ENCODE results near the gene GHRH.

GHRH gene

GRCh38 chr20:37233548-37234253 is 27.9 kb downstream of the GHRH start:
- H3K4me3 ChIP-seq (ENCODE audit: low read depth, low read length): no peak overlapping the region
- DNase-seq (ENCODE audit: low read depth): no peak
- TF ChIP-seq MAX (IDR thresholded peaks at IDR 0.05; ENCODE audit: low read depth, low read length): no peak
- no peak for TF ChIP-seq CTCF (IDR thresholded peaks at IDR 0.05; ENCODE audit: low read depth, low read length)

GRCh38 chr20:37231947-37232630 is 29.5 kb downstream of the GHRH start:
- DNase-seq (ENCODE audit: low read depth): no peak
- no peak for TF ChIP-seq MYC (IDR thresholded peaks at IDR 0.05; ENCODE audit: low read depth, low read length)
- TF ChIP-seq MAX (IDR thresholded peaks at IDR 0.05; ENCODE audit: low read depth, low read length): no peak
- no peak for TF ChIP-seq CTCF (IDR thresholded peaks at IDR 0.05; ENCODE audit: low read depth, low read length)
- TF ChIP-seq POLR2A (IDR thresholded peaks at IDR 0.05; ENCODE audit: extremely low read depth, insufficient read length): no peak

GRCh38 chr20:37230200-37230599 is 31.4 kb downstream of the GHRH start:
- no peak for DNase-seq (ENCODE audit: low read depth)
- no peak for TF ChIP-seq MAX (IDR thresholded peaks at IDR 0.05; ENCODE audit: low read depth, low read length)
- no peak for TF ChIP-seq POLR2A (IDR thresholded peaks at IDR 0.05; ENCODE audit: extremely low read depth, insufficient read length)
- TF ChIP-seq CTCF (IDR thresholded peaks at IDR 0.05; ENCODE audit: low read depth, low read length): no peak
- no peak overlapping the region for H3K4me3 ChIP-seq (ENCODE audit: low read depth, low read length)

More at GRCh38 chr20:37231947-37232630, 29.5 kb downstream of the GHRH start:
- H3K4me3 ChIP-seq (ENCODE audit: low read depth, low read length): no peak overlapping the region

GRCh38 chr20:37229357-37229756 is 32.3 kb downstream of the GHRH start:
- no peak overlapping the region for H3K4me3 ChIP-seq (ENCODE audit: low read depth, low read length)
- TF ChIP-seq MYC (IDR thresholded peaks at IDR 0.05; ENCODE audit: low read depth, low read length) (no peak), CTCF (IDR thresholded peaks at IDR 0.05; ENCODE audit: low read depth, low read length) (no peak), POLR2A (IDR thresholded peaks at IDR 0.05; ENCODE audit: extremely low read depth, insufficient read length) (no peak), MAX (IDR thresholded peaks at IDR 0.05; ENCODE audit: low read depth, low read length) (no peak)

GRCh38 chr20:37228656-37229055 is 33.0 kb downstream of the GHRH start:
- TF ChIP-seq POLR2A (IDR thresholded peaks at IDR 0.05; ENCODE audit: extremely low read depth, insufficient read length): no peak
- no peak for TF ChIP-seq MAX (IDR thresholded peaks at IDR 0.05; ENCODE audit: low read depth, low read length)
- no peak for TF ChIP-seq CTCF (IDR thresholded peaks at IDR 0.05; ENCODE audit: low read depth, low read length)
- TF ChIP-seq MYC (IDR thresholded peaks at IDR 0.05; ENCODE audit: low read depth, low read length): no peak
- no peak overlapping the region for H3K4me3 ChIP-seq (ENCODE audit: low read depth, low read length)
- DNase-seq (ENCODE audit: low read depth): no peak

More at GRCh38 chr20:37229357-37229756, 32.3 kb downstream of the GHRH start:
- no peak for DNase-seq (ENCODE audit: low read depth)
